Uterus (tissue), 4 donors: ENCODE measurements around the gene GPR143. TPM values are rescaled to one million over a fixed set of nuclear protein-coding genes. Genes with fewer than 3 reads are reported as not detected.

Experiments used
- DNase-seq, 2 donors: peaks; one replicate each; pipeline ENCODE4 v3.0.0-alpha.2; 2019 to 2020
- H3K27ac ChIP-seq, 2 donors: fragments of 200-600 bp; sonication (generic); 1 replicate in 1 of 2; 2 replicates in 1 of 2; pipeline ENCODE4 v1.5.1; 2016 to 2018
- H3K27me3 ChIP-seq, 2 donors: fragments of 200-600 bp; sonication (generic); one replicate each; pipeline ENCODE4 v1.5.1; 2018 to 2019; ENCODE audit warnings: control low read depth in 1 of 2
- H3K36me3 ChIP-seq, 2 donors: fragments of 200-600 bp; sonication (generic); one replicate each; pipeline ENCODE4 v1.5.1; 2019; ENCODE audit warnings: control low read depth in 1 of 2
- H3K4me1 ChIP-seq, 2 donors: fragments of 200-600 bp; sonication (generic); one replicate each; pipeline ENCODE4 v1.5.1; 2018 to 2019; ENCODE audit warnings: control low read depth in 1 of 2
- H3K4me3 ChIP-seq, 2 donors: fragments of 200-600 bp; sonication (generic); 1 replicate in 1 of 2; 2 replicates in 1 of 2; pipeline ENCODE4 v1.5.1; 2018 to 2019; ENCODE audit warnings: mild to moderate bottlenecking in 1 of 2
- H3K9me3 ChIP-seq, 2 donors: fragments of 200-600 bp; sonication (generic); one replicate each; pipeline ENCODE4 v1.5.1; 2019; ENCODE audit warnings: control low read depth in 1 of 2
- POLR2A ChIP-seq, 2 donors: fragments of 450-650 bp; IDR thresholded peaks; one replicate each; pipeline ENCODE4 v1.6.1; 2016; ENCODE audit warnings: antibody characterized with exemption in 2 of 2, mild to moderate bottlenecking in 1 of 2, moderate library complexity in 1 of 2
- intact Hi-C: fragments of 100-400 bp; cut with DNase I; formaldehyde crosslinking; loops from one replicate; pipeline ENCODE4 v1.15.1; 2023; ENCODE audit warnings: low total_unique reads
- total RNA-seq, 4 donors: library from RNA; depleted of rRNA in 3 of 4; stranded (reverse); fragments of >200 nt in 3 of 4; gene quantifications; one replicate each; pipeline versions ENCODE4 v1.1.0 to v1.2.4, GENCODE V29; 2014 to 2023
- TF ChIP-seq, protein P1 (sequence below), 4 experiments: fragments of 200-600 bp in 2 of 4; fragments of 450-650 bp in 2 of 4; sonication (generic) in 2 of 4; IDR thresholded peaks; one replicate each; pipeline ENCODE4 v1.5.1; 2016 to 2019; ENCODE audit warnings: antibody characterized with exemption in 4 of 4, mild to moderate bottlenecking in 2 of 4, moderate library complexity in 1 of 4
- donor health status: DM: yes; HTN: yes; CAD: no.

Gene GPR143
- total RNA-seq, 4 donors from 2014 or later, result 0.26 to 7.0 (median 2.4) TPM; not detected in 1

DNA sequence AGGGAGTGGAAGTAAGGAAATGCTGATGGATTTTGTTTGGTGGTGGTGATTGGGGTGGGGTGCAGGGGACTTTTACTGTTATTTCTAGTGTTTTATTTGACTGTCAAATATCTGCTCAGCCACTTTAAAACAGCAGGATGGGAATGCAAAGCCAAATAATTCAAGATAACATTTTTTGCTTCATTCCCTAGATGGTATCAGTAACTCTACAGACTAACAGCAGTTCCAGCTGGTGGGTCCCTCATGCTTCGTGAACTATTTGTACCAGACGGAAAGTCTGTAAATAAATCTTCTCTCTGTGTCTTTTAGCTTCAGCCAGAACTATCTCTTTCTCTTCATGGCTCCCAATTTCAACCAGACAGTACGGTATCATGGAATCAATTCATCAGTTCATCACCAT, 27.5 kb downstream of the GPR143 start:
- TF ChIP-seq, protein P1, sequence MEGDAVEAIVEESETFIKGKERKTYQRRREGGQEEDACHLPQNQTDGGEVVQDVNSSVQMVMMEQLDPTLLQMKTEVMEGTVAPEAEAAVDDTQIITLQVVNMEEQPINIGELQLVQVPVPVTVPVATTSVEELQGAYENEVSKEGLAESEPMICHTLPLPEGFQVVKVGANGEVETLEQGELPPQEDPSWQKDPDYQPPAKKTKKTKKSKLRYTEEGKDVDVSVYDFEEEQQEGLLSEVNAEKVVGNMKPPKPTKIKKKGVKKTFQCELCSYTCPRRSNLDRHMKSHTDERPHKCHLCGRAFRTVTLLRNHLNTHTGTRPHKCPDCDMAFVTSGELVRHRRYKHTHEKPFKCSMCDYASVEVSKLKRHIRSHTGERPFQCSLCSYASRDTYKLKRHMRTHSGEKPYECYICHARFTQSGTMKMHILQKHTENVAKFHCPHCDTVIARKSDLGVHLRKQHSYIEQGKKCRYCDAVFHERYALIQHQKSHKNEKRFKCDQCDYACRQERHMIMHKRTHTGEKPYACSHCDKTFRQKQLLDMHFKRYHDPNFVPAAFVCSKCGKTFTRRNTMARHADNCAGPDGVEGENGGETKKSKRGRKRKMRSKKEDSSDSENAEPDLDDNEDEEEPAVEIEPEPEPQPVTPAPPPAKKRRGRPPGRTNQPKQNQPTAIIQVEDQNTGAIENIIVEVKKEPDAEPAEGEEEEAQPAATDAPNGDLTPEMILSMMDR (IDR thresholded peaks at IDR 0.05), result no peak
- no peak for TF ChIP-seq POLR2A (IDR thresholded peaks at IDR 0.05)
- Histone ChIP-seq H3K27me3 (no peaks in the 10 kb centered on the region), H3K4me3 (no peak overlapping the region), H3K36me3 (no peaks in the 10 kb centered on the region), H3K27ac (no peak overlapping the region), H3K4me1 (no peaks in the 10 kb centered on the region), H3K9me3 (no peaks in the 10 kb centered on the region)
- intact Hi-C loops, result no loop called here
- no peak for DNase-seq

- intact Hi-C loops, result no loop called here
- DNase-seq, result no peak
Observed at GRCh38 chrX:9737363-9737762, 28.3 kb downstream of the GPR143 start.

DNA sequence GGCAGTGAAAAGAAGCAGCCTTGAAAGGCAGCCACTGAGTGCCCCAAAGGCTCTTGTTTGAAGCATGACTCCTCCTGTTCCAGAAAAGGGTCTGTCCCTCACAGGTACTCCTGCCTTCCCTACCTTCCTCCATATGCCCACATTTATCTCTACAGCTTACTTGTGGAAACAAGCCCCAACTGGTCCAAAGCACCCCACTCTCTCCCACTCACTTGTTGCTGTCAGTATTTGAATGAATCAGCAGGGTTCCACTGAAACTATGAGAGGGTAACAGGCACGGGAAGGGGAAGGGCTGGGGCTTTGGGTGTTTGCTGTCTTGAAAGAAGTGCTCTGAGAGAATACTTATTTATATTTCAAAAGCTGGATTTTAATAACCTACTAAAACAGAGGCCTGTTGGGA, 34.9 kb downstream of the GPR143 start:
- Histone ChIP-seq H3K9me3 (no peaks in the 10 kb centered on the region), H3K27me3 (no peaks in the 10 kb centered on the region), H3K4me1 (no peaks in the 10 kb centered on the region), H3K36me3 (no peaks in the 10 kb centered on the region), H3K27ac (no peak overlapping the region), H3K4me3 (no peak overlapping the region)
- DNase-seq, result no peak
- TF ChIP-seq, protein P1 (IDR thresholded peaks at IDR 0.05), result no peak
- TF ChIP-seq POLR2A (IDR thresholded peaks at IDR 0.05), result no peak
- intact Hi-C loops, result no loop called here

More at GRCh38 chrX:9737363-9737762, 28.3 kb downstream of the GPR143 start:
- Histone ChIP-seq H3K36me3 (no peaks in the 10 kb centered on the region), H3K4me1 (no peaks in the 10 kb centered on the region), H3K27me3 (no peaks in the 10 kb centered on the region), H3K4me3 (no peak overlapping the region), H3K27ac (no peak overlapping the region), H3K9me3 (no peaks in the 10 kb centered on the region)
- TF ChIP-seq, protein P1 (IDR thresholded peaks at IDR 0.05), result no peak
- TF ChIP-seq POLR2A (IDR thresholded peaks at IDR 0.05), result no peak

DNA sequence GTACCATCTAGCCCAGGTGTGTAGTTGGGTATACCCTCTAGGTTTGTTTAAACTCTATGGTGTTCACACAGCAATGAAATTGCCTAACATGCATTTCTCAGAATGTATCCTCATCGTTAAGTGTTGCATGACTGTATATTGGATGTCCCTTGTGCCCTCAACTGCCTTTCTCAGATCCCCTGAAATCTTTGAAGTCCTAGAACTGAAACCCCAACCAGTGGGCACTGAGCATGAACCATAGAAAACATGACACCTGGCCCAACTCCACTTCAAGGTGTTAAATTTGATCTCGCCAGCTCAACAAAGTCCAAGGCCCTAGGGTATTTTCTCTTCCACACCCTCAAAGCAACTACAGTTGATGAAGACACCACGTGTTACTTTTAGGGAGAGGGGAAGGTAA, 35.6 kb downstream of the GPR143 start:
- H3K9me3 ChIP-seq, result no peaks in the 10 kb centered on the region
- intact Hi-C loops, result no loop called here
- H3K4me3 ChIP-seq, result no peak overlapping the region
- TF ChIP-seq POLR2A (IDR thresholded peaks at IDR 0.05), result no peak
- TF ChIP-seq, protein P1 (IDR thresholded peaks at IDR 0.05), result no peak
- no peaks in the 10 kb centered on the region for H3K27me3 ChIP-seq
- no peak for DNase-seq
- H3K4me1 ChIP-seq, result no peaks in the 10 kb centered on the region
- H3K27ac ChIP-seq, result no peak overlapping the region
- no peaks in the 10 kb centered on the region for H3K36me3 ChIP-seq

DNA sequence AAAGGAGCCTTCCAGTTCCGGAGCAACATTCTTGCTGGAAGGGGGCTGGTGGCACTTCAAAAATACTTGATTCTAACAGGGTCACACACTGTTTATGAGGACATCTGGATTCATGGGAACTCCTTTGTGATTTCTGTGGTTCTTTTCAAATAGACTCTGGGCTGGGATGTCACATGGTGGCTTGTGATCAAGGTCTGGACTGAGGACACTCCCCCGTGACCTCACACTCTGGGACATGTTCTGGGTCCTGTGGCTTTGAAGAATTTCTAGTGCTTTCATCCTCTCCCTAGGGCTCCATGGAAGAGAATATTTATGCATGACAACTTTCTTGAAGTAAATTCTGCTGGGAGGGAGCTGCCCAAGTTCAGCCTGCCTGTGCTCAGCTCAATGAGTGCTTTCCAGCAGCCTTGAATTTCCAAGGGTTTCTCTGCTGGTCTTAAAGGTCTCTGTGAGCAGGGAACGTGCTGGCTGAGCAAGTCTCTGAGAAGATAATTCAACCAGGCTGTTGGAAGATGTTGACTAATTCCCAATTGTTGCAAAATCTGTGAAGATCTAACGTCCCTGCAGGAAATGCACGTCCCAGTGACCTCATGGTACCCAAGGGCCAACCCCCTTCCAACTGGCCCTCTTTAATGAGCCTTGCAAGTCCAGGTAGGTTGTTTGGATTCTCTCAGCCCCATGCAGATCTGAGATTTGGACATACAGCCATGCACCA, 36.3 kb downstream of the GPR143 start:
- Histone ChIP-seq H3K27me3 (no peaks in the 10 kb centered on the region), H3K27ac (no peak overlapping the region), H3K9me3 (no peaks in the 10 kb centered on the region), H3K36me3 (no peaks in the 10 kb centered on the region), H3K4me1 (no peaks in the 10 kb centered on the region), H3K4me3 (no peak overlapping the region)
- DNase-seq, result no peak
- no peak for TF ChIP-seq POLR2A (IDR thresholded peaks at IDR 0.05)
- TF ChIP-seq, protein P1 (IDR thresholded peaks at IDR 0.05), result no peak
- intact Hi-C loops, result no loop called here
